ENCODE data around the gene PRPS1.

GRCh38 chrX:107646735-107647134 is 18.4 kb downstream of the PRPS1 start:
- no peak for TF ChIP-seq ZMYM3 (CRISPR knock-in tag; IDR thresholded peaks at IDR 0.05)
- no peak for TF ChIP-seq TCF7L2 (IDR thresholded peaks at IDR 0.05; ENCODE audit: low read depth, low read length)

Measured in HepG2 (cell line).